ENCODE measurements around the gene SLC43A3.
A peak's percentile ranks its signal among the peaks of the same experiment; 100 is the strongest.

The SLC43A3 gene

DNA sequence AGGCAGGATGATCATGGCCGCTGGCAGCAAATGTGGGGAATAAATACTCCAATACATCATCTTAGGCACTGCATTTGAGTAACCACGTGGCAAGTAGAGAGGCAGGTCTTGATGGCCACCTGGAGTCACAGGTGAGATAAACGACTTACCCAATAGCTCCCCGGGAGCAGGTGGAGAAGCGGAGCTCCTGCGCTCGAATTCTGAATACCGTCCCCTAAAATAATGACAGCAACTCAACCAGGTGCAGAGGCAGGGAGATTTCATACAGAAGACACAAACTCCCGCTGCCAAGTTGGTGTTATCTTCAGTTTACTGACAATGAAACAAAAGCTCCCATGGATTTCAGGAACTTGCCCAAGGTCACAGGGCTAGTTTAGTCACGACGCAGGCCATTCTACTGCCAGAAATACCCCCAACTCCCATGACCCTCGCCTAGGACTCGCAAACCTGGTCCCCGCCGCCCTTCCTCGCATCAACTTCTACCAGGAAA lies 437 bp downstream of the SLC43A3 start:
- no peak for DNase-seq

DNA sequence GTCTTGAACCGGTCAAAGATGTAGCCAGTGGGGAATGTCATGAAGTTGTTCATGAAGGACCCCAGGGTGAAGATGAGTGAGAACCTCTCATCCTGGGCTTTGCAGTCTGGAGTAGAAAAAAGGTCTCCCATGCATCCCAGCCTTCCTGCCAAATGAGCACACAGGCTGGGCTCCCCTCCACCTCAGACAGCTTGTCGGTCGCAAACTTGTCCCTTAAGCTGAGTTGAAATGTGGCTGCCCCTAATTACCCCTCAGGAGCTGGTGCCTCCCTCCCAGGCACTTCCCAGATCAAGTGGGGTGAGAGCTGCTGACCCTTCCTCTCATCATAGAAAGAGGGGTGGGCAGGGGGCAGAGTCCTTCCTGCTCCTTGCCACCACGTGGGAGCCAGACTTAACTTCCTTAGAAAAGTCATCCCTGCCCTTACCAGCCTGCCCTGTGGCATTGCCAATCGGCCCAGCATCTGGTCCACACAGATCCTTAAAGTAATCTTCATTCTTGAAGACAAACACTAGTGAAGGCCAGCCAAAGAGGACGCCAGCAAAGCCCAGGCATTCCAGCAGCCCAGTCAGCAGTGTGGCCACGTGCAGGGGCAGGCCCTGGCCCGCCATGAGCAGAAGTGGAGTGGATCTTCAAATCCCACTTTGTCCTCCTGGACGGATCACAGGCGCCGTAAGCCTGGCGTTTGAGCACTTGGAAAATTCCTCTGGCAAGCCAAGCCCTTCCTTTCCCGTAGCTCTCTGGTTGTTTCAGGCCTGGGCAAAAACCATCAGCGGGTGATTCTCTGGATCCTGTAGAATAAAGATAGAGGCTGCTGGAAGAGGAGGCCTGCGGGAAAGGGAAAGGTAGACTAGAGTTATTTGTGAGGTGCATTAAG lies 1.1 kb downstream of the SLC43A3 start:
- DNase-seq, result peak; percentile 14

DNA sequence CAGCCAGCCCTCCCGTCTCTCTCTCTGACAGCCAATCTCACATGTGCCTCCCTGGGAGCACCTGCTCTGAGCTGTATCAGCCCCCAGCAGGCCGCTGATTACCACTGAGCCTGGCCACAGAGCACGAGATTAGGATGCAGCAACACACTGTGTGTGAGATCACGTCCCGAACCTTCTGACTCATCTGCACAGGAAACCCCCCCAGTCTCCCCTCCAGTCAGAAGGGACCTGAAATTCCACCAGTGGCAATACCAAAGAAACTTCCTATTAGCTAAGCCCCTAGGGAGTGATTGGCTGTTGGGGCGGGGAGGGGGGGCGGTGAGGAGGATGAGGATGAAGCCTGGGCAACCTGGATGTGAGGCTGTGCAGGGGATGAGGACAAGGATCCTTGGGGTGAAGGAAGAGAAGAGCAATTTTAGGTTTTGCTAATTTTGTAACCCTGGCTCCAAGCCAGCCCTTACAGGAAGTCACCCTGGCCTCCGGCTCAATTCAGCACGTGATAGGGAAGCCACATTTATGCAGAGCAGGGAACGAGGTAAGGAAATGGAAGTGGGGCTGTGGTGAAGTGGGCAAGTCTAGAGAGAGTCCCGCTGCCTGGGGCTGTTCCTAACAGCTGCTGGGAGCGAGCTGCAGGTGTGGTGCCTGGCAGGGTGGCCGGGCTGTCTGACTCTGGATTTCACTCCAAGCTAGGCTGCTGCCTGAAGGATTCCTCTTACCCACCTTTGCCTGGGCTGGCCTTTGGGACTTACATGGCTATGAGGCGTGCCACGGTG lies 1.9 kb downstream of the SLC43A3 start:
- DNase-seq, result peak; percentile 85

DNA sequence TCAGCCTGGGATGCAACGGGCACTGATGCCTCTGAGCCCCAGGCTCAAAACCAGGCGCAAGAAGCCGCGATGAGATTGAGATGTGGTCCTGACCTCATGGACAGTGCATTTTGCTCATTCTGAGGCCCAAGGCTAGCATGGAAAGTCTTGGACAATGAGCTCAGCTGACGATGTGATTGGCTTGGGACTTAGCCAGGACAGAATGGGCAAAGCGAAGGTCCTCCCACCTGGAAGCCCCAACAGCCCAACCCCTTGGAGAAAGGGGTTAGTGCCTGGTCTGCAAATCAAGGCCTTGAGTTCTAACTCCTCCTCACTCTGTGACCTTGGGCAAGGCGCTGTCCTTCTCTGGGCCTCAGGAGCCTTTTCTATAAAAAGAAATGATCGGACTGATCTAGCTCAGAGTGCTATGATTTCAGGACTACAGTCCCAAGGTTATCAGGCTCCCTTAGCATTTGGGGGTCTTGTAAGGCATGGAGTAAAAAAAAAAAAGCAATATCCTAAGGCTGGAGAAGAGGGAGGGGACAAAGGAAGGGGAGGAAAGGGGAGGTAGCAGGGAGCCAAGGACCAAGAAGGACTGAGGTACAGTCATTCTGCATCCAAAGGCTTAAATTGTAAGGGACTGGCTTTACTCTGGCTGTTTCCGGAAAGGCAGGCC lies 2.7 kb downstream of the SLC43A3 start:
- no peak for DNase-seq

DNA sequence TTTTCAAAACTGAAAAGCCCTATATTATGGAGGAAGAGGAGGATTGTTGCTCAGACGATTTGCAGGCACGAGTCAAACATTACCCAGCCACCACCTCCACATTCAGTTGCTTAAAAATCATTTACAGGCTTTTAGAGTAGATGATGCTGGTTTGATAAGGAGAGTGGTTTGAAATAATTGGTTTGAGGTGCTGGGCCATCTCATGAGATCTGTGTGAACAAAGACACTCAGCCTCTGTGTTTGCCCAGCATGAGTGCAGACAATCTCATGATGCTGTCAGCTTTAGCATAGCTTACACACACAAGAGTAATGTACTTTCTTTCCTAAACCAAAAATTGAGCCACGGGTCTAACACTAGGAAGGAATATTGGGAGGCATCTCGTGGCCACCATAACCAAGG lies 4.3 kb downstream of the SLC43A3 start:
- DNase-seq, result no peak

DNA sequence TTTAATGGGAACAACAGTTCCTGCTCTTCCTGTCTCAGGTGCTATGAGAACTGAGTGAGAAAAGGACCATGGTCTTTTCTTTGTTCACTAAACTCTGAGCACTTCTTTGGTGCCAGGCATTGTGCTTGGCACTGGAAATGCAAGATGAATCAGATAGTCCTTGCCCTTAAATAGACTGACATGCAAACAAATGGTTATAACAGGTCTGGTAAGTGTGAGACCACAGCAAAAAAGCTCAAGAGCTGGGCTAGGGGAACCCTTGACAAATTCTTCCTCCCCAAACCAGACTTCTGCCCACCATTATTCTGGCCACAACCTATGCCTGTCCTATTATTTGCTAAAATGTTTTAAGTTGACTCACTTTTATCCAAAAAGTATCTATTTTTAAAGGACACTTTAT lies 5.1 kb downstream of the SLC43A3 start:
- DNase-seq, result no peak

DNA sequence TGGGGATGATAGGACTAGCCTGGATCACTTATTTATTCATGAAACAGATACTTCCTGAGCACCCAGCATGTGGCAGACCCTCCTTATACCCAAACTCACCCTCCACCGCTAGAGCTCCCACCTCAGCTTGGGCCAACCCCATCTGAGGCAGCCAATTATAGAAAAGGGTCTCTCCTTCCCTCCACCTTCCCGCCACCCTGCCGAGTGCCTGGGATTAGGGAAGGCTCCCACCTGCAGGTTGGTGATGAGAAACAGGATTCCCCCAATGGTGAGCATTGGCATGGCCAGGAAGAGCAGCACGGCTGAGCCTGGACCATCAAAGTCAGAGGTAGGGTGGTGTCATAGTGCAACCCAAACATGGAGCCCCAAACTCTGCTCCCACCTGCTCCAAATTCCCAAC lies 5.9 kb downstream of the SLC43A3 start:
- no peak for DNase-seq

DNA sequence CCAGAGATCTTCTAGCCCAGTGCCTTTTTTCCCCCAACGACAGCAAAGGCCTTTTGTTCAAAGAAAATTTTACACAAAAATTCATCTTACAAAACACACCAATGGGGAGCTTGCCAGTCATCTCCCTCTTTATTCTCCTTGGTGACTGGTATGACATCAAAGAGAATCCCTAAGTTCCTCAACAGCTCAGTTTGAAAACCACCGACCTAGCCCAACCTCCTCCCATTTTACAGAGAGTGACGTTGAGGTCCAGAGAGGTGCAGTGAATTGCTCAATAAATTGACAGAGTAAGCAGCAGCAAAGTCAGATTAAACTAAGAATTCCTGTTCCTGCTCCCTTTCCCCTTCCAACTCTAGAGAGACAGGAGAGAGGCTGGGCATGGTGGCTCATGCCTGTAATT lies 7.8 kb downstream of the SLC43A3 start:
- DNase-seq, result no peak

DNA sequence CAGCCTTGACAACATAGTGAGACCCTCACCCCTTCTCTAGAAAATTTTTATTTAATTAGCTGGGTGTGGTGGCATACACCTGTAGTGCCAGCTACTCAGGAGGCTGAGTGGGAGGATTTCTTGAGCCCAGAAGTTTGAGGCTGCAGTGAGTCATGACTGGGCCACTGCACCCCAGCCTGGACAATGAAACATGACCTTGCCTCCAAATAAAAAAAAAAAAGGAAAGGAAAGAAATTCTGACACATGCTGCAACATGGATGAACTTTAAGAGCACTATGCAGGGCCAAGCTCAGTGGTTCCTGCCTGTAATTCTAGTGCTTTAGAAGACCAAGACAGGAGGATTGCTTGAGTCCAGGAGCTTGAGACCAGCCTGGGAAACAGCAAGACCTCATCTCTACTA lies 8.8 kb downstream of the SLC43A3 start:
- DNase-seq, result no peak

DNA sequence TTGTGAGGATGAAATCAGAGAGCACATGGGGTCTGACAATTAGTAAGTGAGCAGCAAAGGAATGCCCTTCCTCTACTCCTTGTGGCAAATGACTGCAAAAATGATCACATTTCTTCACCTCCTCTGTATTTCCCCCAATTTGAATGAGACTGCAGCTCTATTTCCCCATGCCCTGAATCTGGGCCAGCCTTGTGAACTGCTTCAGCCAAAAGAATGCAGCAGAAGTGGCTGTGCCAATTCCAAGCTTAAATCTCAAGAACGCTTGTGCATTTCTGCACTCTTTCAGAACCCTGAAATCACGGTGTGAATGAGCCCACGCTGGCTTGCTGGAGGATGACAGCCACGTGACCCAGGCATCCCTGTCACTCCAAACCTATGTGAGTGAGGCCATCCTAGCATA lies 9.9 kb downstream of the SLC43A3 start:
- no peak for DNase-seq

DNA sequence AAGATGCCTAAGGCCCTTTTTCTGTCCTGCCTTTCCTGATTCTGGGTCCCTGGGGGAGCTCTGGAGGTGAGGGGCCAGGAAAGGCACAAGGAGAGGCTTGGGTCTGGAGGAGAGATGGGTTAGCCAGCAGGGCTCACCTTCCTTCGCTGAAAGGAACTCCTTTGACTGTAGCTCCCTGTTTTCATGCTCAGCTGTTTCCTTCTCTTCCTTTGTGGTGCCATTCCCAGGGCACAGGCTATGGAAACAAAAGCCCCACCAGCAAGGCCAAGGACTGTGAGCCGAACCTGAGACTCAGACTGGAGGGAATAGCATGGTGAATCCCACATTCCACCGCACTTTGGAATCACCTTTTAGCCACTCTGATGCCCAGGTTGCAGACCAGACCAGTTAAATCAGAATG lies 10.5 kb downstream of the SLC43A3 start:
- no peak for DNase-seq

DNA sequence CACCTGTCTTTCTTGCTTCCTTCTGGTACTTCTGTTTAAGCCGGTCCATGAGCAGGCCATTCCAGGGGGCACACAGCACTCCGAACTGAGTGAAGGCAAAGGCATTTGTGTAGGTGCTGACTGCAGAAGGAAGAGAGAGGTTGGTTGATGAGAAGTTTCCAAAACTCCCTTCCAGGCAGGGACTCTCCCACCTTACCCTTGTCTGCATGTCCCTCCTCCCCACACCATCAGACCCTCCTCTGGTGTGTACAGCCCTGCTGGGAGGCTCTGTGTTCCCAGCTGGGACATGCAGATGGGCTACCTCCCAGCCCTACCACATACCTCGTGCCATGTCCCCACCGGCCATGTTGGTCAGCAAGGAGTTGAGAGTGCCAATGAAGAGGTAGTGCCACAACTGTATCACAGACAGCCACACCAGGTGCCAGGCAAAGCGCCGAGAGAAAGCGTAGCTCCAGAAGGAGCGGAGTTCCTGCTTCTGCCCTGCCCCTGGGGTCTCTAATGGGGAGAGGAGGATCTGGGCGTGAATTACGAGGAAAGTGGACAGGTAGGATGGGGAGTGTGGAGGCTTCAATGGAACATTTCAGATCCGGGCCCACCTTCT lies 12.2 kb downstream of the SLC43A3 start:
- no peak for DNase-seq

DNA sequence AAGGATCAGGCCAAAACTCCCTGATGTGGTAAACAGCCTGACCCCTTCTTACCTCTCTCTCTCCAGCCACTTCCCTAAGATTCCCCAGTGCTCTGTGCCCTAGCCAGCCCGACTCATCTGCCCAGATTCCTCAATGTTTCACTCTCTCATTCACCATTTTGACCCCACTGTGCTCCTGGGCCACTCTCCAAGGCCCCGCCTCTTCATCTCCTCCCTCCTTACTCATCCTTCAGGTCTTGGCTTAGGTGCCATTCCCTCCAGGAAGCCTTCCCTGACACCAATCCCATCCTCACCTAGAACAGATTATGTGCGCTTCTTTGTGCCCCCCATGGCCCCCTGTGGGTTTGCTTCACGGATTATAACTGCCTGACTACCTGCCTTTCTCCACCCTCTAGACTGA lies 13.2 kb downstream of the SLC43A3 start:
- no peak for DNase-seq

DNA sequence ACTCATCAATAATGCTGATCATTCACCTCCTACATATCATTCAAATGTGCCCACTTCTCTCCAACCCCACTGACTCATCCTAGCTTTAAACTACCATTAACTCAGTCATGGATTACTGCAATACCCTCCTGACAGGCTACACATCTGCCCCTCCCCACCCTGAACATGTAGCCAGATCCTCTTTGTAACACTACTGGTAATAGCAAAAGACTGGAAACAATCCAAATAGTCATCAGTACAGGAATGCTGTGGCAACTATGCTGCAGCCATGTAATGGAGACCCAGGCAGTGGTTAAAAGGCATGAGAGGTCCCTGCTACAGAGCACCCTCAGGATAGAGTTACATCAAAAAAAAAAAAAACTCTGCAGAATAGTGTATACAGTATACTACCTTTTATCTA lies 16.6 kb downstream of the SLC43A3 start:
- peak; percentile 75 for DNase-seq

DNA sequence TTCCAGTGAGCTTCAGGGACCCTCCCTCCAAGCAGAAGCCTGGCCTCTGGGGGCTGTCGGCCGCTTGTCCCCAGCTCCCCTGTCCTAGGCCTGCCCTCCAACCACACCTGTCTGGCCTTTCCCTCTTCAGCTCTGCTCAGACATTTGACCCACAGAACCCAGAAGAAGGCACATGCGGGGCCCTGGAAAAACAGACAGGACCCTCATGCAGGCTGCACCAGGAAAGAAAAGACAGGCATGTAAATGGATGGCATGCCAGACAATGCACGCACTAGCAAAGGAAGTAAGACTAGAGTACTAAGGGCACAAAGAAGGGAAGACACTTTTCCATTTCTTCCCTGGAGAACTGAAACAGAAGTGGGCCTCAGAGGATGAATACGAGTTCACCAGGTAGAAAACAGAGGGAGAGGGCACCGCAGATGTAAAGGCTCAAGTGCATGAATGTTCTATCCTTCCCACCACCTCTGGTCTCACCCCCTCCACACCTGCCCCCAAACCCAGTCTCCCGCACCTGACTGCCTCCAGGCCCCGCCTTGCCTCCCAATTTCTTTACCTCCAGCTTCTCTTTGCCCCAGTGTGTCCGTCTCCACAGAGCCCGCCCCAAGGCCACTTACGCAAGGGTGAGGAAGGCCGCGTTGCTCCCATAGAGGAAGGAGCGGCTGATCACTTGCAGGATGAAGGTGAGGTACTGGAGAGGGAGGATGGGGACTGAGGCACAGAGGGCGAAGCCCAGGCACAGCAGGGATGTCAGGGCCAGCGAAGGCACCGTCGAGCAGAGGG lies 17.4 kb downstream of the SLC43A3 start:
- DNase-seq, result no peak

DNA sequence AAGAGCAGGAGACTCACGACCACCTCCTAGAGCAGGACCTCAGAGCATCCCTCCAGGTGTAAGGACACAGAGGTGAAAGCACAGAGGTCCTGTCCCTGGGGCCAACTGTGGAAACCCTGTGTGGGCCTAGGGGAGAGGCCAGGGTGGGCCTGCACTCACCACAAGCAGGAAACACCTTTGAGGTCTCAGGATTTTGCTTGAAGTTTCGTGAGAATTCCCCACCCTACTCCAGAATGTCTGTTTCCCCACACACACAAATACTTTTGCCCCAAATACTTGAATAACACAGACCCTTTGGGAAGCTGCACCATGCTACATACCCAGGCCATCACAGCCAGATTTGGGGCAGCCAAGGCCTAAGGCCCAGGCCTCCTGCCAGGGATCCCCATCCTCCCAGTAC lies 18.1 kb downstream of the SLC43A3 start:
- DNase-seq, result no peak

DNA sequence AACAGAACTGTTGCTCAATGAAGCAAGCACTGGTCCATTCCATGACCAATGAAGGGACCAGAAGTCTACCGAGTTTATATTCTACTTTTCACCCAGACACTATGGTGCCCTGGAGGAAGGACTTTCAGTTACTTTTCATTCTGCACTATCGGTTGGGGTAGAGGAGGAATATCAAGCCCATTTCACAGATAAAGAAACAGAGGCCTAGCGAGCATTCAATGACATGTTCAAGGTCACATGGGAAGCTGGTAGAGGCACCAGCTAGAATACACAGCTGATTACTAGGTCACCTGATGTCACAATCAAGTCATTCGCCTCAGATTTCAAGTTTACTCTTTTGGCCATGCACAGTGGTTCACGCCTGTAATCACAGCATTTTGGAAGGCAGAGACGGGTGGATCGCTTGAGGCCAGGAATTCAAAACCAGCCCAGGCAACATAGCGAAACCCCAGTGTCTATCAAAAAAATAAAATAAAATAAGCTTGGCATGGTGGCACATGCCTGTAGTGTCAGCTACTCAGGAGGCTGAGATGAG lies 18.9 kb downstream of the SLC43A3 start:
- no peak for DNase-seq

DNA sequence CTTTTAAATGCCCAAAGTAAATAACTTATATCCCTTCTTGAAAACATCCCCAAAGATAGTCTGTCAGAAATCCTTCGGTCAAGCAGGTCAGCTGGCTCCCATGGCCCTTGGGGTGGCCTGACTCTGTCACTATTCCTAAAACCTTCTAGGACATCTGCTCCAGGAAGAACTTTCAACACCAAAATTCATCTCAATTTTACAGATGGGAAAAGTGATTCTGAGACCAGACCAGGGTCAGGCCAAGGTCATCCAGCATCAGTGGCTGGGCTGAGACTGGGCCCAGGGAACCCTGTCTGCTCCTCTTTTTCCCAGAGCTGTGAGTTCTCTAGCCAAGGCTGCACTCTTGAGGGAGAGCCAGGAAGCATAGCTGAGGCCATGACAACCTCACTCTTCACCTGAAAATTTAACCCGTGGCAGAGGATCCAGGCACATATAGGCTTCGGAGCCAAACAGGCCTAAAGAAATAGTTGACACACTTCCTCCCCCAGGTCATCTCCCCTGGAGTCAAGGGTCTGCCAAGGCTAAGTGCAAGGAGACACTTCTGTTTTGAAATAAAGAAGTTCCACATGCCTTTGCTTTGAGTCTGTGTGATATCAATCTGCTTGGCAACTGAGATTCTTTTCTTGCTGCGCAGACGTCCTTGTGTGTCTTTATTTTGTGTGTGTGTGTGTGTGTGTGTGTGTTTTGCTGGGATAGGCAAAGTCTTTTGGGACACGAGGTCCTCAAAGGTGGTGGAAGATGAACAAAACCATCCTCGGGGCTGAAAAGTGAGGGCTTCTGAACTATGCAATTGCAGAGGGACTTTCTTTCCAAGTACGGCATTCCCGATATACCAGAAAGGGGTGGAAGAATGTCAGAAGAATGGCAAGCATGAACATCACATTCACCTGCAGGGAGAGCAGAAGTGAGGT lies 19.7 kb downstream of the SLC43A3 start:
- DNase-seq, result no peak

DNA sequence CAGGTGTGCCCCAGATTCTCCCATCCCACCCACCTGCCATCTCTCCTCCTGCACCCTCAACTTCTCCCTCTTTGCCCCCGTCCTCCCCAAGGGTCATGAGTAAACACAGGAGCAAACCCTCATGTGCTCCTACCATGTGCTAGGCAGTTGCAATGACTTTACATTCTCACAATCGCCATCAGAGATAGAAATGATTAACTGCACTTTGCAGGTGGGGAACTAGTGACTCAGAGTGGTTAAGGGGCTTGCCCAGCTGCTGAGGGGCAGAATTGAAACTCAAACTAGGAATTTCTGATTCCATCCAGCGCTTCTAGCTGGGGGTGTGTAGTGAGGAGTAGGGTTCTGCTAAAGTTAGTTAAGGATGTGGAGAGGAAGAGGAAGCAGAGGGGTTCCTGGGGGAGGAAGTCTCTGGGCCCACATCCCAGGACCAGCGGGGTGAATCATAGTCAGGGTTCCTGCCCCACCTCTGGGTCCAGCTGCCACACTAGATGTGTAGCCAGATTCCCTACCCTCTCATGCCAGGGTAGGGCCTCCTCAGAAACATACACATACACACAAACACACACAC lies 20.5 kb downstream of the SLC43A3 start:
- no peak for DNase-seq

DNA sequence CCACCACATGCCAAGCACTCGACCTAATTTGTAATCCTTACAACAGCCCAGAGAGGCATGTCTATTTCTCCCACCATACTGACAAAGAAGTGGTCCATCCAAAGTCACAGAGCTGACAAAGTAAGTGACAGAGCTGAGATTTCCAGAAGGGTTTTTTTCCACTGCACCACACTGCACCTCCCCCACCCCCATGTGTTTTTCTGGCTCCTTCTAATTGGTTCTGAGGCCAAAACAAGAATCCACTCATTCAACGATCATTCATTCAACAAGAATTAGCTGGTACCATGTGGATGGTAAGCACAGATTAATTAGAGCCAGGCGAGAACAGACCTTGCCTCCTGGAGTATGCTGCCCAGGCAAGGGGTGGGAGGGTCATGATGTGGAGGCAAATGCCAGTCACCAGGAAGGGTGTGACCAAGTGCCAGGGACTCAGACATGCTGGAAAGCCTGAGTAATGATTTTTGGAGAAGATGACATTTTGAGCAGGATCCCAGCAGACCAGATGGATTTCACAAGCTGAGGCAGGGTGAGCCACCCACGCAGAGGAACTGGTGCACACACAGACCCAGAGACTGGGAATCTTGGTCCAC lies 21.6 kb downstream of the SLC43A3 start:
- no peak for DNase-seq

Measured in fibroblast of skin of scalp (primary cell).